Activated B cell treated with CpG ODN at 0.5 μM for 24 hours (primary cell): ENCODE results near the gene C16orf86. TPM values are rescaled to one million over a fixed set of nuclear protein-coding genes. Genes with fewer than 3 reads are reported as not detected.

Experiments
- ATAC-seq: fragments of 200-7000 bp; cut with Tn5 transposase; one replicate; pipeline ENCODE4 v1.10.0; 2021; ENCODE audit warnings: low read depth, mild to moderate bottlenecking, moderate library complexity
- CTCF ChIA-PET: fragments of 350-600 bp; sonication (Branson Sonifier 250); formaldehyde crosslinking; loops from one replicate; lab custom pipeline; 2021; ENCODE audit warnings: antibody characterized with exemption; lab: Charles Lee
- POLR2A ChIA-PET: fragments of 350-600 bp; sonication (Branson Sonifier 250); formaldehyde crosslinking; loops from one replicate; lab custom pipeline; 2021; ENCODE audit warnings: antibody characterized with exemption; lab: Charles Lee
- DNase-seq: peaks from one replicate; pipeline ENCODE4 v3.0.0; 2022
- H3K27ac Mint-ChIP-seq: one replicate; pipeline ENCODE4 v1.8.0; 2020; ENCODE audit warnings: mixed read lengths
- H3K27me3 Mint-ChIP-seq: one replicate; pipeline ENCODE4 v1.8.0; 2021; ENCODE audit warnings: mixed read lengths
- H3K36me3 Mint-ChIP-seq: one replicate; pipeline ENCODE4 v1.8.0; 2021; ENCODE audit warnings: low read depth, mixed read lengths
- H3K4me1 Mint-ChIP-seq: one replicate; pipeline ENCODE4 v1.8.0; 2021; ENCODE audit warnings: mixed read lengths
- H3K4me3 Mint-ChIP-seq: one replicate; pipeline ENCODE4 v1.8.0; 2020; ENCODE audit warnings: mild to moderate bottlenecking, mixed read lengths
- H3K9me3 Mint-ChIP-seq: one replicate; pipeline ENCODE4 v1.8.0; 2020; ENCODE audit warnings: mixed read lengths
- intact Hi-C: fragments of 100-400 bp; cut with micrococcal nuclease; formaldehyde crosslinking; loops from one replicate; pipeline ENCODE4 v1.15.1; 2024
- total RNA-seq: library from RNA; stranded (reverse); gene quantifications from 2 replicates; pipeline ENCODE4 v1.2.3, GENCODE V29; 2022
- TF ChIP-seq, protein P1 (sequence below): fragments of 200-600 bp; IDR thresholded peaks from one replicate; pipeline ENCODE4 v1.8.0; 2022; ENCODE audit warnings: antibody characterized with exemption, mild to moderate bottlenecking

Gene C16orf86
- total RNA-seq, 1 donor from 2014 or later = 2.4 TPM

DNA sequence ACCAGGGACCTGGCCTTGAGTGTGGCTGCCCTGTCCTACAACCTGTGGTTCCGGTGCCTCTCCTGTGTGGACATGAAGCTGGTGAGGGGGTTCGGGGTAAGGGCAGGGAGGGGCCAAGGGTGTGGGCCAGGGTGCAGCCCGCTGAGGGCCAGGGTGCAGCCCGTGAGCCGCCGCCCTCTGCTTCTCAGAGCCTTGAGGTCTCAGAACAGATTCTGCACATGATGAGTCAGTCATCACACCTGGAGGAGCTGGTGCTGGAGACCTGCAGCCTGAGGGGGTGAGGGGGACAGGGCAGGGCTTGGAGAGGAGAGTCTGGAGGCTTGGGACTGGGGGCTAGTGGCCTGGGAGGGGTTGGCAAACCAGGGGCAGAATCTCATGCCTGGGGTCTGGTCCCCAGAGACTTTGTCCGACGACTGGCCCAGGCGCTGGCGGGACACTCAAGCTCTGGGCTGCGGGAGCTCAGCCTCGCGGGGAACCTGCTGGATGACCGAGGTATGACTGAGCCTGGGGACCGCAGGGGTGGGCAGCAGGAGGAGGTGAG, 19.4 kb upstream of the C16orf86 start:
- intact Hi-C loops = no loop called here
- H3K27ac Mint-ChIP-seq = no peak overlapping the region
- H3K4me3 Mint-ChIP-seq = no peak overlapping the region
- CTCF ChIA-PET = interaction anchor here (1.1 to 4.0 kb wide), 2 partner anchors 127 to 166 kb away, joined by 3 to 56 read pairs; partner anchors contain the start of gene ATP6V0D1
- peaks cover 19% of the 10 kb centered on the region for H3K4me1 Mint-ChIP-seq
- H3K36me3 Mint-ChIP-seq = peaks cover 46% of the 10 kb centered on the region
- no peaks in the 10 kb centered on the region for H3K9me3 Mint-ChIP-seq
- POLR2A ChIA-PET = interaction anchor here (1.2 to 4.9 kb wide), 2 partner anchors 12 to 166 kb away, joined by 4 to 32 read pairs; partner anchors contain the start of genes ACD and PARD6A
- DNase-seq (no peak), ATAC-seq (no peak)
- no peaks in the 10 kb centered on the region for H3K27me3 Mint-ChIP-seq
- TF ChIP-seq, protein P1, sequence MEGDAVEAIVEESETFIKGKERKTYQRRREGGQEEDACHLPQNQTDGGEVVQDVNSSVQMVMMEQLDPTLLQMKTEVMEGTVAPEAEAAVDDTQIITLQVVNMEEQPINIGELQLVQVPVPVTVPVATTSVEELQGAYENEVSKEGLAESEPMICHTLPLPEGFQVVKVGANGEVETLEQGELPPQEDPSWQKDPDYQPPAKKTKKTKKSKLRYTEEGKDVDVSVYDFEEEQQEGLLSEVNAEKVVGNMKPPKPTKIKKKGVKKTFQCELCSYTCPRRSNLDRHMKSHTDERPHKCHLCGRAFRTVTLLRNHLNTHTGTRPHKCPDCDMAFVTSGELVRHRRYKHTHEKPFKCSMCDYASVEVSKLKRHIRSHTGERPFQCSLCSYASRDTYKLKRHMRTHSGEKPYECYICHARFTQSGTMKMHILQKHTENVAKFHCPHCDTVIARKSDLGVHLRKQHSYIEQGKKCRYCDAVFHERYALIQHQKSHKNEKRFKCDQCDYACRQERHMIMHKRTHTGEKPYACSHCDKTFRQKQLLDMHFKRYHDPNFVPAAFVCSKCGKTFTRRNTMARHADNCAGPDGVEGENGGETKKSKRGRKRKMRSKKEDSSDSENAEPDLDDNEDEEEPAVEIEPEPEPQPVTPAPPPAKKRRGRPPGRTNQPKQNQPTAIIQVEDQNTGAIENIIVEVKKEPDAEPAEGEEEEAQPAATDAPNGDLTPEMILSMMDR = no peak

DNA sequence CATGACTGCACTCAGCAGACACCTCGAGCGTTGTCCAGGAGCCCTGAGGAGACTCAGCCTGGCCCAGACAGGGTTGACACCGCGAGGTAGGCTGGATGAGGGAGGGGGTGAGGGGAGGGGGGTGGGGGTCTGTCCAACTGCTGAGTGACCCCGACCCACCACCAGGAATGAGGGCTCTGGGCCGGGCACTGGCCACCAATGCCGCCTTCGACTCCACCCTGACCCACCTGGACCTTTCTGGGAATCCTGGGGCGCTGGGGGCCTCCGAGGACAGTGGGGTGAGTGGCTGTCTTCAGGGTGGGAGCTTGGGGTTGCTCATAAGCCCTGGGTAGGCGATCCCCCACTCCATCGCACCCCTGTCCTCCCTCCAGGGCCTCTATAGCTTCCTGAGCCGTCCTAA, 18.9 kb upstream of the C16orf86 start:
- no peak overlapping the region for H3K27ac Mint-ChIP-seq
- peaks cover 48% of the 10 kb centered on the region for H3K36me3 Mint-ChIP-seq

DNA sequence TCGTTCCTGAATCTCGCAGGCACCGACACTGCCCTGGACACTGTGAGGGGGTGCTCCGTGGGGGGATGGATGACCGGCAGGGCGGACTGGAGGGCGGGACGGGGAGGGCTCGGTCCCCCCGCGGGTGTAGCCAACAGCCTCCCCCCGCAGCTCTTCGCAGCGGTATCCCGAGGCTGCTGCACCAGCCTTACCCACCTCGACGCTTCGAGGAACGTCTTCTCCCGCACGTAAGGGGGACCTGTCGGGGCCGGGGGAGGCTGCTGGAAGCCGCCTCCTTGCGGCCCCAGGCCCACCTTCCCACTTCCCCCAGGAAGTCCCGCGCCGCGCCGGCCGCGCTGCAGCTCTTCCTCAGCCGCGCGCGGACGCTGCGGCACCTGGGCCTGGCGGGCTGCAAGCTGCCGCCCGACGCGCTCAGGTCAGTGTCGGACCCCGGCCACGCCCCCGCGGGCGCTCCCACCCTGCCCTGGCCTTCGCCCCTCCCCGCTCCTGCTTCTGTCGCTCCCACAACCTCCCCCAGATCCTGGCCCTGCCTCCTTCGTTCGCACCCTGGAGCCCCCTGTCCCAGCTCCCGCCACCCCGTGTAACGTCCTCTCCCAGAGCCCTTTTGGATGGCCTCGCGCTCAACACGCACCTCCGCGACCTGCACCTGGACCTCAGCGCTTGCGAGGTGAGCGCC, 18.4 kb upstream of the C16orf86 start:
- H3K4me3 Mint-ChIP-seq = no peak overlapping the region
- TF ChIP-seq, protein P1 = no peak
- H3K36me3 Mint-ChIP-seq = peaks cover 48% of the 10 kb centered on the region
- DNase-seq (no peak), ATAC-seq (no peak)
- intact Hi-C loops = no loop called here
- H3K27me3 Mint-ChIP-seq = no peaks in the 10 kb centered on the region
- ChIA-PET CTCF (no interaction called here), POLR2A (interaction anchor here (1.2 to 4.9 kb wide), 2 partner anchors 11 to 167 kb away, joined by 4 to 32 read pairs; partner anchors contain the start of genes ACD and PARD6A)
- H3K4me1 Mint-ChIP-seq = peaks cover 21% of the 10 kb centered on the region
- H3K27ac Mint-ChIP-seq = no peak overlapping the region
- no peaks in the 10 kb centered on the region for H3K9me3 Mint-ChIP-seq

More for the DNA sequence above, 18.9 kb upstream of the C16orf86 start:
- H3K27me3 Mint-ChIP-seq = no peaks in the 10 kb centered on the region
- no peak for ATAC-seq
- CTCF ChIA-PET = no interaction called here
- intact Hi-C loops = no loop called here
- no peak overlapping the region for H3K4me3 Mint-ChIP-seq
- H3K4me1 Mint-ChIP-seq = peaks cover 21% of the 10 kb centered on the region
- POLR2A ChIA-PET = interaction anchor here (1.2 to 4.9 kb wide), 2 partner anchors 12 to 166 kb away, joined by 4 to 32 read pairs; partner anchors contain the start of genes ACD and PARD6A
- DNase-seq = no peak
- no peaks in the 10 kb centered on the region for H3K9me3 Mint-ChIP-seq
- TF ChIP-seq, protein P1 = no peak

DNA sequence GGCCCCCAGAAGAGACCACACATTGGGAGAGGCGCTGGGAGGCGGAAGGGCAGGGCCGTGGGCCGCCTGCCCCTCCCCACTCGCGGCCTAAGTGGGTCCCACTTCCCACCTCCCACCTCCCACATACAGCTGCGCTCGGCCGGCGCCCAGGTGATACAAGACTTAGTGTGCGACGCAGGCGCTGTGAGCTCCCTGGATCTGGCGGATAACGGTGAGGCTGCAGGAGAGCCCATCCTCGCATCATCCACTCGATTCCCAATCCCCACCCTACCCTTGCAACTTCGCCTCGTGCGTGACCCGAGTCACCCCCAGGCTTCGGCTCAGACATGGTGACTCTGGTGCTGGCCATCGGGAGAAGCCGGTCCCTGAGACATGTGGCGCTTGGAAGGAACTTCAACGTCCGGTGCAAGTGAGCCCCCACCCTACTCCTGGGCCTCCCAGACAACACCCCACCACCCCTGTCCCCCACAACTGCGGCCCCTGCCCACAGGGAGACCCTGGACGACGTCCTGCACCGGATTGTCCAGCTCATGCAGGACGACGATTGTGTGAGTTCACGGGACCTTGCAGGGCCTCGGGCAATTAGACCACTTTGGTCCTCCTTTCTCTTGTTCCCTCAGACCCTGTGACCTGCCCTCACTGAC, 17.7 kb upstream of the C16orf86 start:
- CTCF ChIA-PET = no interaction called here
- no peak for DNase-seq

More for the DNA sequence above, 17.7 kb upstream of the C16orf86 start:
- Mint-ChIP-seq H3K27me3 (no peaks in the 10 kb centered on the region), H3K27ac (no peak overlapping the region), H3K4me3 (no peak overlapping the region), H3K9me3 (no peaks in the 10 kb centered on the region), H3K36me3 (peaks cover 50% of the 10 kb centered on the region), H3K4me1 (peaks cover 20% of the 10 kb centered on the region)
- POLR2A ChIA-PET = interaction anchor here (4.9 kb wide), 1 partner anchor 10 kb away, joined by 32 read pairs; the partner anchor contains the start of genes ACD and PARD6A
- no peak for ATAC-seq
- intact Hi-C loops = no loop called here
- TF ChIP-seq, protein P1 = no peak
